ENCODE results near the gene RECQL.

Gene RECQL

GRCh38 chr12:21500786-21501257, 613 bp downstream of the RECQL start:
- TF ChIP-seq POLR2AphosphoS5 (IDR thresholded peaks at IDR 0.05; ENCODE audit: low read depth) (no peak), REST (IDR thresholded peaks at IDR 0.05; ENCODE audit: insufficient replicate concordance, low read depth) (no peak), CTCF (IDR thresholded peaks at IDR 0.05; ENCODE audit: insufficient read depth, low read length) (no peak), GABPA (IDR thresholded peaks at IDR 0.05; ENCODE audit: low read depth) (no peak), SPI1 (IDR thresholded peaks at IDR 0.05; ENCODE audit: borderline replicate concordance, low read depth) (no peak)
- H3K27me3 ChIP-seq (ENCODE audit: insufficient read depth, poor library complexity, severe bottlenecking) = no peaks in the 10 kb centered on the region
- DNase-seq (ENCODE audit: low read depth in 1 of 2, low spot score in 1 of 2) = no peak
- H3K27ac ChIP-seq (replicated peaks) = peak overlapping the region; percentile 82
- peak overlapping the region; percentile 97 for H3K4me3 ChIP-seq (replicated peaks; ENCODE audit: insufficient read depth, low read length)

- Histone ChIP-seq H3K27ac (replicated peaks) (no peak overlapping the region), H3K27me3 (ENCODE audit: insufficient read depth, poor library complexity, severe bottlenecking) (no peaks in the 10 kb centered on the region), H3K4me3 (replicated peaks; ENCODE audit: insufficient read depth, low read length) (no peak overlapping the region)
- DNase-seq (ENCODE audit: low read depth in 1 of 2, low spot score in 1 of 2) = no peak
- TF ChIP-seq POLR2AphosphoS5 (IDR thresholded peaks at IDR 0.05; ENCODE audit: low read depth) = no peak
- TF ChIP-seq REST (IDR thresholded peaks at IDR 0.05; ENCODE audit: insufficient replicate concordance, low read depth) = no peak
- no peak for TF ChIP-seq CTCF (IDR thresholded peaks at IDR 0.05; ENCODE audit: insufficient read depth, low read length)
- TF ChIP-seq SPI1 (IDR thresholded peaks at IDR 0.05; ENCODE audit: borderline replicate concordance, low read depth) = no peak
- TF ChIP-seq GABPA (IDR thresholded peaks at IDR 0.05; ENCODE audit: low read depth) = no peak
Measured at GRCh38 chr12:21499765-21500164, 1.7 kb downstream of the RECQL start.

GRCh38 chr12:21485998-21486397, 15.4 kb downstream of the RECQL start:
- TF ChIP-seq SPI1 (IDR thresholded peaks at IDR 0.05; ENCODE audit: borderline replicate concordance, low read depth) (no peak), CTCF (IDR thresholded peaks at IDR 0.05; ENCODE audit: insufficient read depth, low read length) (no peak), POLR2AphosphoS5 (IDR thresholded peaks at IDR 0.05; ENCODE audit: low read depth) (no peak), GABPA (IDR thresholded peaks at IDR 0.05; ENCODE audit: low read depth) (no peak), REST (IDR thresholded peaks at IDR 0.05; ENCODE audit: insufficient replicate concordance, low read depth) (no peak)
- no peaks in the 10 kb centered on the region for H3K27me3 ChIP-seq (ENCODE audit: insufficient read depth, poor library complexity, severe bottlenecking)
- H3K4me3 ChIP-seq (replicated peaks; ENCODE audit: insufficient read depth, low read length) = no peak overlapping the region
- H3K27ac ChIP-seq (replicated peaks) = no peak overlapping the region
- DNase-seq (ENCODE audit: low read depth in 1 of 2, low spot score in 1 of 2) = no peak

Data from HL-60 (cell line).